NCI-H2081 treated with DMSO at 0.1 percent for 48 hours (cell line): ENCODE data around the gene DCAF7.

Source experiments
- DNase-seq: peaks from one replicate; lab custom pipeline; 2025; lab: John Stamatoyannopoulos, UW

The DCAF7 gene

GRCh38 chr17:63544467-63545301 lies 5.6 kb upstream of the DCAF7 start:
- DNase-seq: no peak

- no peak for DNase-seq
Observed at GRCh38 chr17:63546308-63547082, 3.8 kb upstream of the DCAF7 start.

DNA sequence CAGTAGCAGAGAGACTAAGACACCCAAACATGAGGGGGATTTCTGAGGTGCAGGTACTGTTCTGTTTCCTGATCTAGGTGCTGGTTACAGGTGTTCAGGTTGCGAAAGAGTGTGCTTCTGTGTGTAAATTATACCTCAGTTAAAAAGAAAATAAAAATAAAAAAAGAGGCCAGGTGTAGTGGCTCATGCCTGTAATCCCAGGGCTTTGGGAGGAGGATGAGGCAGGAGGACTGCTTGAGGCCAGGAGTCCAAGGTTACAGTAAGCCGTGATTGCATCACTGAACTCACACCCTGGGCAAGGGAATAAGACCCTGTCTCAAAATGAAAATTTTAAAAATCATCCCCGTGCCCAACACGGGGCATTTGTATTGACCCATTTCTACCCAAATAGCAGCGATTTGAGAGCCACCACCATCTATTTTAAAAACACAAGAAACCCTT lies 3.2 kb upstream of the DCAF7 start:
- no peak for DNase-seq

DNA sequence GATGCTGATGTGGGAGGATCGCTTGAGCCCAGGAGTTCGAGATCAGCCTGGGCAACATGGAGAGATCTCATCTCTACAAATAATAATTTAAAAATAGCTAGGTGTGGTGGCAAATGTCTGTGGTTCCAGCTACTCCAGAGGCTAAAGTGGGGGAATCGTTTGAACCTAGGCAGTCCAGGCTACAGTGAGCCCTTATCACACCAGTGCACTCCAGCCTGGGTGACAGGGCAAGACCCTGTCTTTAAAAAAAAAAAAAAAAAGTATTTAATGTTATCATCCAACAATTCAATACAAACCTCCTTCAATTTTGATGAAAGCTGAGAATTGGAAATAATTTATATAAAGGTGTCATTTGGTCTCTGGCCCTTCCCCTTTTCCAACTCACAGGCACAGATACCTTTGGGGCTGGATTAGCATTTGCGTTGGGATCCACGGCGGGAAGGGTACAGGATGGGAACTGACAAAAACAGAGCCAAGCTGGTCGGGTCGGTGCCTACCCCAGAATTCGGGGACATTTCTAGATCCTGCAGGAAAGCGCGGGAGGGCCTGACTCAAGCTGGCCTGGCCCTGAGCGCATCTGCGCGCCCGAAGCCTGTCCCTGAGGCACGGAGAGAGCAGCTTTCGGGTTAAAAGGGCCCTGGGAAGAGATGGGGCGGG lies 860 bp upstream of the DCAF7 start:
- DNase-seq: no peak

- DNase-seq: no peak
Observed at GRCh38 chr17:63550817-63551639, 751 bp downstream of the DCAF7 start.

DNA sequence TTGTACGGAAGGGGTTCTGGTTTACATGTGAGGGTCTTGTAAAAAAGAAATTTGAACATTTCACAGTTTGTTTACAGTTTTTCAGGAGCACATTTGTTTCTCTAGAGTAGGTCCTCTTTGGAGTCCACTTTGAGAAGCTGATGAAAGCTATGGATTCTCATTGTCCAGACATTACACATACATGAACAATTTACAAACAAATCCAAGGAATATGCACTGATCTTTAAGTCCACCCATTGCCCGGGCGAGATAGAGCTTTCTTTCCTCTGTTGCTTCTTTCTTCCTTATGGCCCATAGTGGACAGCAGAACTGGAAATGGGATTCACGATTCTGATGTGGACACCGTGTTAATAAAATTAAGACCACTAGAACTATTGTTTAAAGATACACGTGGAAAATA lies 1.9 kb downstream of the DCAF7 start:
- DNase-seq: no peak

DNA sequence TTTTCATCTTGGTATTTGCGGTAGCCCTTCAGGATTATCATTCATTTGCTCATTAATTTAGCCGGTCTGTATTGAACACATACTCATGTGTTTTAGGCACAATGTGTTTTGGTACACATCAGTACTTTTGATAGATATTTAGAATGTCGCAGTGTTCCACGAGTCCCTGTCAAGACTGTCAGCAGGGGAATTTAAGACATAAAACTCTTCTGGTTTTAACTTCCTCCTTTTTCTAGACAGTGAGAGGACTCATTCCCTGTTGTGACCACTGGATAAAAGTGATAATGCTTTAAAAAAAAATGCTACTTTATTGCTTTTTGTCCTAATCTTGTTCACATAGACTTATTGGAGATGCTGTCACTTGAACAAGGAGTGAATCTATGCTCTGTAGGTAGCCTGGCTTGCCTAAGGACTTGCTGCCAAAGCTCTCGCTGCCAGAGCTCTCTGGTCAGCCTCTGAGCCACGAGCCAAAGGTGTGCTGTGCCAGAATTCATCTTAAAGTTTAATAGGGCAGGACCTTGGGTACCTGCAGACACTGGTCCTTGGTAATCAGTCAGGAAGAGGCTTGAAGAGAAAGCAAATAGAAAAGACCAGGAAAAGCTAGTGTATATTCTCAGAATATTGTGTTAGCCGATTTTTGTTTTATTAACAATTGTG lies 5.4 kb downstream of the DCAF7 start:
- no peak for DNase-seq

DNA sequence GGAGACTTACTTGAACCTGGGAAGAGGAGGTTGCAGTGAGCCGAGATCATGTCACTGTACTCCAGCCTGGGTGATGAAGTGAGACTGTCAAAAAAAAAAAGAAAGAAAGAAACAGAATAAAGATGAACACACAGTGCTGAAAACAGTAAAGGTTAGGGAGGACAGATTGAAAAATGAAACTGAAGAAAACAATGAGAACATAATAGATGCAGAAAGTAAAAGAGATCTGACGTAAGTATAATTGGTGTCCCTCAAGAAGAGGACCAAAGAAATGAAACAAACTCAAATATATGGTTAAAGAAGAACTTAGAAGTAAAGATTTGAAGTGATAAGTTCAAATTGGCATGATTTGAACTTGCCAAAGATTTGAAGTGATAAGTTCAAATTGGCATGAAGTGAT lies 7.1 kb downstream of the DCAF7 start:
- DNase-seq: no peak

DNA sequence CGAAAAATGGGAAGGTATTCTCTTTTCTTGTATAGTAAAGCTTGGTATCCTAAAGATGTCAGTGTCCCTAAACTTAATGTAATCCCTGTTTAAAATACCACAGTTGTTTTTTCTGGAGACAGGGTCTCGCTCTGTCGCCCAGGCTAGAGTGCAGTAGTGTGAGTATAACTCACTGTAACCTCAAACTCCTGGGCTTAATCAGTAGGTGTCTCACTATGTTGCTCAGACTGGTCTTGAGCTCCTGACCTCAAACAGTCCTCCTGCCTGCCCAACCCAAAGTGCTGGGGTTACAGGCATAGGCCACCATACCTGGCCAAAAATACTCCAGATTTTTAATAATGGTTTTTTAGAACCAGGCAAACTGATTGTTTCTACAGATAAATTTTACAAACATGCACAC lies 8.2 kb downstream of the DCAF7 start:
- DNase-seq: no peak

DNA sequence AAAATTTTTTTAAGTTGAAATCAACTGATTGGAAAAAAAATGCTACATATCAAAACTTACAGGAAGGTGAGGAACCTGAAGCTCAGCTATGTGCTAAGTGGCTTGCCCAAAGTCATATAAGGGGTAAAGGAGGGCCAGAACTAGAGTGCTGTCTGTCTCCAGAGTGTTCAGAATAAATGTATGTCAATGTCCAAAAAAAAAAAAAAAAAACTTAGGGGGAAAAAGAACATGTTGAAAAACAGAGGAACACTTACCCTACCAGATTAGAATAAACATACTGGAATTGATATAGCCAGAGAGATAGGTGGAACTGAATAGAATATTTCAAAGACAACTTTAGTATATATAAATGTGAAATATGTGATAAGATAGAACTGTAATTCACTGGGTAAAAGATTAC lies 11.5 kb downstream of the DCAF7 start:
- no peak for DNase-seq

DNA sequence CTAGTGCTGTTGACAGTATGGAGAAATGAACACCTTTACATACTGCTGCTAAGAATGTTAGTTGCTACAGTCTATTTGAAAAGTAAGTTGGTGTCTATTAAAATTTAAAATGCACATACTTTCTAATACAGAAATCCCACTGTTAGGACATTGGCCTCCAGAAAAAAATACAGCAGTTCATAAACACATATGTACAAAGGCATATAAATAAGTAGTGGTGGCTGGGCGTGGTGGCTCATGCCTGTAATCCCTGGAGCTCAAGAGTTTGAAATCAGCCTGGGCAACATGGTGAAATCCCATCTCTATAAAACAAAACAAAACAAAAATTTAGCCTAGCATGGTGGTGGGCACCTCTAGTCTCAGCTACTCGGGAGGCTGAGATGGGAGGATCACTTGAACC lies 13.1 kb downstream of the DCAF7 start:
- DNase-seq: no peak

GRCh38 chr17:63564562-63564961 lies 14.3 kb downstream of the DCAF7 start:
- DNase-seq: no peak

GRCh38 chr17:63567229-63567628 lies 17.0 kb downstream of the DCAF7 start:
- no peak for DNase-seq

DNA sequence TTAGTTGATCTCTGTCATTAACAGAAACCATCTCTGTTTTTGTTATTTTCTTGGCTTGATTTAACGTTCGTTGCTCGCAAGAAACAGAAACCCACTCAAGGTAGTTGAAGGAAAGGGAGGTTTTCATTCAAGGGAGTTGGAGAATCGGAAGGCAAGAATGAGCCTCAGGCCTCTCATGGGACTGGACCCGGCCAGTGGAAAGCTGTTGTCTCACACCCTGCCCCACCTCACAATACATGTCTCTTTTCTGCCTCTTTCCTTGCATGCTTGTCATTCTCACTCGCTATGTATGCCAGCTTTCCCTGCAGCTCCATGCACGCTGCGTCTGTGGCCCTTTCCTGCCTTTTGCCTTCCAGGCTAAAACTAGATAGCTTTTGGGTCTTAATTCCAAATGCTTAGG lies 18.3 kb downstream of the DCAF7 start:
- no peak for DNase-seq

- DNase-seq: no peak
Observed at GRCh38 chr17:63571632-63572310, 21.5 kb downstream of the DCAF7 start.

GRCh38 chr17:63573634-63574033 lies 23.4 kb downstream of the DCAF7 start:
- no peak for DNase-seq

- DNase-seq: no peak
Observed at GRCh38 chr17:63578027-63578768, 27.9 kb downstream of the DCAF7 start.

- DNase-seq: no peak
Observed at GRCh38 chr17:63578769-63579111, 28.5 kb downstream of the DCAF7 start.

- DNase-seq: no peak
Observed at GRCh38 chr17:63579633-63580032, 29.4 kb downstream of the DCAF7 start.

DNA sequence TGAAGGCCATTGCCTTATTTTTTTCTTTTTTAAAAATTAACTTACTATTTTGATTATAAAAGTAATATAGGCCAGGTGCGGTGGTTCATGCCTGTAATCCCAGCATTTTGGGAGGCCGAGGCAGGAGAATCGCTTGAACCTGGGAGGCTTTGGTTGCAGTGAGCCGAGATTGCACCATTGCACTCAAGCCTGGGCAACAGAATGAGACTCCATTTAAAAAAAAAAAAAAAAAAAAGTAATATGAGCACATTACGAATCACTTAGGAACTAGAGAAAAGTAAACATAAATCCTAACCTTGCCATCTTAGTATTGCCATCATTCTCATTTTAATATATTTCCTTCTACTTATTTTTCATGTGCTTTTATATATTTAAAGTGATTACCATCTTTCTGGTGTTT lies 37.5 kb downstream of the DCAF7 start:
- no peak for DNase-seq
